ENCODE data around the gene C10orf143.

GRCh38 chr10:130062201-130062600 lies 48.4 kb downstream of the C10orf143 start:
- TF ChIP-seq PAX5 (IDR thresholded peaks at IDR 0.05; ENCODE audit: insufficient read depth, low read length, severe bottlenecking): no peak
- no peak for TF ChIP-seq POLR2AphosphoS5 (IDR thresholded peaks at IDR 0.05; ENCODE audit: low read depth, low read length)
- no peak for TF ChIP-seq TAF1 (IDR thresholded peaks at IDR 0.05; ENCODE audit: low read depth, low read length)
- no peak for TF ChIP-seq POLR2A (IDR thresholded peaks at IDR 0.05; ENCODE audit: low read depth, low read length)
